Neural cell (in vitro differentiated cells): ENCODE results near the gene SLC18A2. TPM values are rescaled to one million over a fixed set of nuclear protein-coding genes. Genes with fewer than 3 reads are reported as not detected.

Source experiments
- H2AFZ ChIP-seq: fragments of 200-600, 300-800 bp; sonication (generic), shearing (Covaris generic); 2 replicates; pipeline ENCODE4 v1.6.0; 2014; ENCODE audit warnings: low read depth, mild to moderate bottlenecking, antibody characterized with exemption, low read length, moderate library complexity
- H3F3A ChIP-seq: fragments of 200-600 bp; shearing (Covaris generic); 2 replicates; pipeline ENCODE4 v1.6.1; 2016; ENCODE audit warnings: mild to moderate bottlenecking, moderate library complexity, mixed read lengths, antibody characterized with exemption, low read length; ENCODE audit not compliant: insufficient read depth, poor library complexity, severe bottlenecking
- H3K27ac ChIP-seq: fragments of 200-600, 300-800 bp; sonication (generic), shearing (Covaris generic); 2 replicates; pipeline ENCODE4 v1.5.1; 2014; ENCODE audit warnings: mild to moderate bottlenecking, low read length, moderate library complexity
- H3K27me3 ChIP-seq: fragments of 300-800, 200-600 bp; sonication (generic), shearing (Covaris generic); 2 replicates; pipeline ENCODE4 v1.6.0; 2014; ENCODE audit warnings: mild to moderate bottlenecking, low read depth, low read length, moderate library complexity; ENCODE audit not compliant: insufficient read depth
- H3K36me3 ChIP-seq: fragments of 300-800, 200-600 bp; sonication (generic), shearing (Covaris generic); 2 replicates; pipeline ENCODE4 v1.5.1; 2014; ENCODE audit warnings: mild to moderate bottlenecking, antibody characterized with exemption, low read length, moderate library complexity; ENCODE audit not compliant: insufficient read depth
- H3K4me2 ChIP-seq: fragments of 300-800, 200-600 bp; sonication (generic), shearing (Covaris generic); 2 replicates; pipeline ENCODE4 v1.6.0; 2014; ENCODE audit warnings: mild to moderate bottlenecking, low read length
- H3K4me3 ChIP-seq: fragments of 300-800, 200-600 bp; sonication (generic), shearing (Covaris generic); 2 replicates; pipeline ENCODE4 v1.5.1; 2014; ENCODE audit warnings: mild to moderate bottlenecking, low read length, moderate library complexity
- H3K79me2 ChIP-seq: fragments of 200-600 bp; shearing (Covaris generic); replicated peaks from 2 replicates; pipeline ENCODE4 v1.6.0; 2014; ENCODE audit warnings: mild to moderate bottlenecking, low read length, moderate library complexity; ENCODE audit not compliant: insufficient read depth
- H3K9ac ChIP-seq: fragments of 300-800, 200-600 bp; sonication (generic), shearing (Covaris generic); 2 replicates; pipeline ENCODE4 v1.6.1; 2016; ENCODE audit warnings: mild to moderate bottlenecking, low read length, mixed read lengths
- H3K9me2 ChIP-seq: fragments of 200-600 bp; shearing (Covaris generic); 2 replicates; pipeline ENCODE4 v1.6.1; 2016; ENCODE audit warnings: mild to moderate bottlenecking, low read length, mixed read lengths; ENCODE audit not compliant: insufficient read depth
- H3K9me3 ChIP-seq: fragments of 200-600, 300-800 bp; sonication (generic), shearing (Covaris generic); 2 replicates; pipeline ENCODE4 v1.6.1; 2016; ENCODE audit warnings: mild to moderate bottlenecking, mixed run types, low read length, moderate library complexity, mixed read lengths
- H4K20me1 ChIP-seq: fragments of 200-600 bp; shearing (Covaris generic); 2 replicates; pipeline ENCODE4 v1.6.1; 2016; ENCODE audit warnings: mild to moderate bottlenecking, mixed run types; ENCODE audit not compliant: insufficient read depth
- EP300 ChIP-seq: fragments of 450-650 bp; conservative IDR thresholded peaks from 2 replicates; pipeline ENCODE4 v1.6.1; 2014; ENCODE audit warnings: antibody characterized with exemption, mild to moderate bottlenecking, moderate library complexity; ENCODE audit not compliant: poor library complexity, severe bottlenecking
- EZH2 ChIP-seq: fragments of 200-600, 300-800 bp; shearing (Covaris generic), sonication (generic); IDR thresholded peaks from 2 replicates; pipeline ENCODE4 v1.6.1; 2014; ENCODE audit warnings: antibody characterized with exemption, low read length, borderline replicate concordance, mild to moderate bottlenecking; ENCODE audit not compliant: insufficient read depth, poor library complexity, severe bottlenecking
- MXI1 ChIP-seq: fragments of 450-650 bp; conservative IDR thresholded peaks from 2 replicates; pipeline ENCODE4 v1.6.1; 2014; ENCODE audit warnings: antibody characterized with exemption, mild to moderate bottlenecking; ENCODE audit not compliant: poor library complexity, severe bottlenecking
- POLR2AphosphoS5 ChIP-seq: IDR thresholded peaks from 2 replicates; pipeline ENCODE4 v1.6.1; 2012
- RAD21 ChIP-seq: fragments of 450-650 bp; conservative IDR thresholded peaks from 2 replicates; pipeline ENCODE4 v1.6.1; 2014; ENCODE audit warnings: antibody characterized with exemption, mild to moderate bottlenecking, moderate library complexity
- SMC3 ChIP-seq: fragments of 450-650 bp; conservative IDR thresholded peaks from 2 replicates; pipeline ENCODE4 v1.6.1; 2014; ENCODE audit warnings: antibody characterized with exemption, mild to moderate bottlenecking, moderate library complexity; ENCODE audit not compliant: poor library complexity
- TAF1 ChIP-seq: IDR thresholded peaks from 2 replicates; pipeline ENCODE4 v1.6.1; 2012; ENCODE audit warnings: low read depth
- polyA plus RNA-seq: library from polyadenylated mRNA; depleted of rRNA; stranded (reverse); fragments of >200 nt; gene quantifications from 2 replicates; pipeline ENCODE4 v1.2.3, GENCODE V29; 2014
- TF ChIP-seq, protein P1 (sequence below): IDR thresholded peaks from 2 replicates; pipeline ENCODE4 v1.6.1; 2012; ENCODE audit warnings: borderline replicate concordance
- TF ChIP-seq, protein P2 (sequence below): fragments of 450-650 bp; IDR thresholded peaks from 2 replicates; pipeline ENCODE4 v1.5.1; 2014; ENCODE audit warnings: antibody characterized with exemption, mild to moderate bottlenecking, moderate library complexity; ENCODE audit not compliant: poor library complexity, severe bottlenecking

SLC18A2 gene
- polyA plus RNA-seq, 1 donor from 2014 or later, result 0.05 TPM

GRCh38 chr10:117327262-117327661 lies 86.3 kb downstream of the SLC18A2 start:
- Histone ChIP-seq H3K79me2 (peaks cover 4% of the 10 kb centered on the region), H3K9me2 (no peaks in the 10 kb centered on the region), H2AFZ (no peak overlapping the region), H3K9ac (no peak overlapping the region), H3K36me3 (no peaks in the 10 kb centered on the region), H3K4me2 (no peak overlapping the region), H3K9me3 (no peaks in the 10 kb centered on the region), H3K27ac (no peak overlapping the region), H4K20me1 (no peaks in the 10 kb centered on the region), H3K27me3 (no peaks in the 10 kb centered on the region), H3F3A (no peaks in the 10 kb centered on the region), H3K4me3 (no peak overlapping the region)
- TF ChIP-seq POLR2AphosphoS5, result no peak
- no peak for TF ChIP-seq SMC3
- TF ChIP-seq, protein P1, sequence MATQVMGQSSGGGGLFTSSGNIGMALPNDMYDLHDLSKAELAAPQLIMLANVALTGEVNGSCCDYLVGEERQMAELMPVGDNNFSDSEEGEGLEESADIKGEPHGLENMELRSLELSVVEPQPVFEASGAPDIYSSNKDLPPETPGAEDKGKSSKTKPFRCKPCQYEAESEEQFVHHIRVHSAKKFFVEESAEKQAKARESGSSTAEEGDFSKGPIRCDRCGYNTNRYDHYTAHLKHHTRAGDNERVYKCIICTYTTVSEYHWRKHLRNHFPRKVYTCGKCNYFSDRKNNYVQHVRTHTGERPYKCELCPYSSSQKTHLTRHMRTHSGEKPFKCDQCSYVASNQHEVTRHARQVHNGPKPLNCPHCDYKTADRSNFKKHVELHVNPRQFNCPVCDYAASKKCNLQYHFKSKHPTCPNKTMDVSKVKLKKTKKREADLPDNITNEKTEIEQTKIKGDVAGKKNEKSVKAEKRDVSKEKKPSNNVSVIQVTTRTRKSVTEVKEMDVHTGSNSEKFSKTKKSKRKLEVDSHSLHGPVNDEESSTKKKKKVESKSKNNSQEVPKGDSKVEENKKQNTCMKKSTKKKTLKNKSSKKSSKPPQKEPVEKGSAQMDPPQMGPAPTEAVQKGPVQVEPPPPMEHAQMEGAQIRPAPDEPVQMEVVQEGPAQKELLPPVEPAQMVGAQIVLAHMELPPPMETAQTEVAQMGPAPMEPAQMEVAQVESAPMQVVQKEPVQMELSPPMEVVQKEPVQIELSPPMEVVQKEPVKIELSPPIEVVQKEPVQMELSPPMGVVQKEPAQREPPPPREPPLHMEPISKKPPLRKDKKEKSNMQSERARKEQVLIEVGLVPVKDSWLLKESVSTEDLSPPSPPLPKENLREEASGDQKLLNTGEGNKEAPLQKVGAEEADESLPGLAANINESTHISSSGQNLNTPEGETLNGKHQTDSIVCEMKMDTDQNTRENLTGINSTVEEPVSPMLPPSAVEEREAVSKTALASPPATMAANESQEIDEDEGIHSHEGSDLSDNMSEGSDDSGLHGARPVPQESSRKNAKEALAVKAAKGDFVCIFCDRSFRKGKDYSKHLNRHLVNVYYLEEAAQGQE, result no peak
- no peak for TF ChIP-seq RAD21
- no peak for TF ChIP-seq EP300
- no peak for TF ChIP-seq TAF1
- no peak for TF ChIP-seq MXI1
- TF ChIP-seq, protein P2, sequence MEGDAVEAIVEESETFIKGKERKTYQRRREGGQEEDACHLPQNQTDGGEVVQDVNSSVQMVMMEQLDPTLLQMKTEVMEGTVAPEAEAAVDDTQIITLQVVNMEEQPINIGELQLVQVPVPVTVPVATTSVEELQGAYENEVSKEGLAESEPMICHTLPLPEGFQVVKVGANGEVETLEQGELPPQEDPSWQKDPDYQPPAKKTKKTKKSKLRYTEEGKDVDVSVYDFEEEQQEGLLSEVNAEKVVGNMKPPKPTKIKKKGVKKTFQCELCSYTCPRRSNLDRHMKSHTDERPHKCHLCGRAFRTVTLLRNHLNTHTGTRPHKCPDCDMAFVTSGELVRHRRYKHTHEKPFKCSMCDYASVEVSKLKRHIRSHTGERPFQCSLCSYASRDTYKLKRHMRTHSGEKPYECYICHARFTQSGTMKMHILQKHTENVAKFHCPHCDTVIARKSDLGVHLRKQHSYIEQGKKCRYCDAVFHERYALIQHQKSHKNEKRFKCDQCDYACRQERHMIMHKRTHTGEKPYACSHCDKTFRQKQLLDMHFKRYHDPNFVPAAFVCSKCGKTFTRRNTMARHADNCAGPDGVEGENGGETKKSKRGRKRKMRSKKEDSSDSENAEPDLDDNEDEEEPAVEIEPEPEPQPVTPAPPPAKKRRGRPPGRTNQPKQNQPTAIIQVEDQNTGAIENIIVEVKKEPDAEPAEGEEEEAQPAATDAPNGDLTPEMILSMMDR, result no peak
- no peak for TF ChIP-seq EZH2

Other genes with a start within 250 kb of the SLC18A2 start
- gene SHTN1, start 235.9 kb upstream of the SLC18A2 start, polyA plus RNA-seq, result 40.9 and 55.8 TPM in 2 replicates
- gene VAX1, start 102.8 kb upstream of the SLC18A2 start, polyA plus RNA-seq, result 0.63 and 0.70 TPM in 2 replicates
- gene KCNK18, start 43.6 kb upstream of the SLC18A2 start, polyA plus RNA-seq, result not detected in 2 replicates
- 16.3 and 17.1 TPM in 2 replicates for gene PDZD8, start 134.3 kb downstream of the SLC18A2 start, polyA plus RNA-seq